PC-3 (cell line): Measurements from ENCODE around the gene VDAC1. TPM values are rescaled to one million over a fixed set of nuclear protein-coding genes. Genes with fewer than 3 reads are reported as not detected.

Source experiments
- ATAC-seq: fragments of 200-7000 bp; cut with Tn5 transposase; 2 replicates; pipeline ENCODE4 v1.9.1; 2020; ENCODE audit warnings: mild to moderate bottlenecking, moderate library complexity
- BruUV-seq: library from RNA; stranded (reverse); fragments of 400-500 nt; replicated peaks from 2 replicates; lab custom pipeline; 2021; lab: Mats Ljungman, UMichigan
- CTCF ChIA-PET: fragments of 300-600 bp; sonication (Branson Sonifier 250); formaldehyde crosslinking; loops from one replicate; lab custom pipeline; 2022; ENCODE audit warnings: antibody characterized with exemption; lab: Charles Lee
- POLR2A ChIA-PET: fragments of 300-600 bp; sonication (Branson Sonifier 250); formaldehyde crosslinking; loops from one replicate; lab custom pipeline; 2022; ENCODE audit warnings: antibody characterized with exemption; ENCODE audit not compliant: unreplicated experiment; lab: Charles Lee
- DNase-seq: peaks from one replicate; pipeline ENCODE4 v3.0.0-alpha.2; 2015
- H2AFZ ChIP-seq: fragments of 300-600 bp; sonication (generic); 2 replicates; pipeline ENCODE4 v1.6.0; 2016; ENCODE audit warnings: antibody characterized with exemption, low read length
- H3F3A ChIP-seq: fragments of 300-600 bp; sonication (generic); one replicate; pipeline ENCODE4 v1.6.0; 2017; ENCODE audit warnings: antibody characterized with exemption, low read length, control low read depth, mild to moderate bottlenecking; ENCODE audit not compliant: unreplicated experiment
- H3K27ac ChIP-seq: fragments of 300-600 bp; sonication (generic); 2 replicates; pipeline ENCODE4 v1.5.1; 2016; ENCODE audit warnings: mild to moderate bottlenecking, low read length
- H3K27me3 ChIP-seq: fragments of 300-600 bp; sonication (generic); 2 replicates; pipeline ENCODE4 v1.6.1; 2016; ENCODE audit warnings: low read length, mixed read lengths
- H3K36me3 ChIP-seq: fragments of 300-600 bp; sonication (generic); 2 replicates; pipeline ENCODE4 v1.6.1; 2016; ENCODE audit warnings: low read depth, mixed run types, low read length, mixed read lengths
- H3K4me1 ChIP-seq: fragments of 300-600 bp; sonication (generic); 2 replicates; pipeline ENCODE4 v1.5.1; 2016; ENCODE audit warnings: low read length; ENCODE audit not compliant: insufficient read depth
- H3K4me2 ChIP-seq: fragments of 300-600 bp; sonication (generic); 2 replicates; pipeline ENCODE4 v1.6.0; 2016; ENCODE audit warnings: low read length
- H3K4me3 ChIP-seq: fragments of 300-600 bp; sonication (generic); 2 replicates; pipeline ENCODE4 v1.5.1; 2016; ENCODE audit warnings: mild to moderate bottlenecking, low read length, mixed read lengths
- H3K79me2 ChIP-seq: fragments of 300-600 bp; sonication (generic); 2 replicates; pipeline ENCODE4 v1.6.1; 2017; ENCODE audit warnings: low read length, mixed read lengths
- H3K9ac ChIP-seq: fragments of 300-600 bp; sonication (generic); 2 replicates; pipeline ENCODE4 v1.6.0; 2016; ENCODE audit warnings: mild to moderate bottlenecking, low read length
- H3K9me2 ChIP-seq: fragments of 300-600 bp; sonication (generic); replicated peaks from 2 replicates; pipeline ENCODE4 v1.6.1; 2016; ENCODE audit warnings: mixed run types, low read length, mixed read lengths
- H3K9me3 ChIP-seq: fragments of 300-600 bp; sonication (generic); 2 replicates; pipeline ENCODE4 v1.6.1; 2016; ENCODE audit warnings: low read length, mixed read lengths
- H4K20me1 ChIP-seq: fragments of 300-600 bp; sonication (generic); 2 replicates; pipeline ENCODE4 v1.6.1; 2016; ENCODE audit warnings: low read length, mixed read lengths
- EZH2 ChIP-seq: fragments of 300-600 bp; sonication (generic); IDR thresholded peaks from one replicate; pipeline ENCODE4 v1.6.1; 2017; ENCODE audit warnings: antibody characterized with exemption, mild to moderate bottlenecking, low read length; ENCODE audit not compliant: unreplicated experiment
- EZH2phosphoT487 ChIP-seq: fragments of 300-600 bp; sonication (generic); IDR thresholded peaks from 2 replicates; pipeline ENCODE4 v1.6.1; 2018; ENCODE audit warnings: mild to moderate bottlenecking, antibody characterized with exemption, low read length, borderline replicate concordance
- intact Hi-C: fragments of 100-400 bp; cut with micrococcal nuclease; formaldehyde crosslinking; loops from 2 replicates; pipeline ENCODE4 v1.9.0; 2023
- total RNA-seq: library from RNA; depleted of rRNA; stranded (reverse); fragments of >200 nt; gene quantifications from 2 replicates; pipeline ENCODE4 v1.2.3, GENCODE V29; 2014
- TF ChIP-seq, protein P1 (sequence below): fragments of 300-600 bp; sonication (generic); conservative IDR thresholded peaks from 2 replicates; pipeline ENCODE4 v1.5.1; 2017; ENCODE audit warnings: antibody characterized with exemption, low read depth, mild to moderate bottlenecking, low read length

VDAC1 gene
- total RNA-seq, 1 experiment from 2014 or later, result 220 TPM

DNA sequence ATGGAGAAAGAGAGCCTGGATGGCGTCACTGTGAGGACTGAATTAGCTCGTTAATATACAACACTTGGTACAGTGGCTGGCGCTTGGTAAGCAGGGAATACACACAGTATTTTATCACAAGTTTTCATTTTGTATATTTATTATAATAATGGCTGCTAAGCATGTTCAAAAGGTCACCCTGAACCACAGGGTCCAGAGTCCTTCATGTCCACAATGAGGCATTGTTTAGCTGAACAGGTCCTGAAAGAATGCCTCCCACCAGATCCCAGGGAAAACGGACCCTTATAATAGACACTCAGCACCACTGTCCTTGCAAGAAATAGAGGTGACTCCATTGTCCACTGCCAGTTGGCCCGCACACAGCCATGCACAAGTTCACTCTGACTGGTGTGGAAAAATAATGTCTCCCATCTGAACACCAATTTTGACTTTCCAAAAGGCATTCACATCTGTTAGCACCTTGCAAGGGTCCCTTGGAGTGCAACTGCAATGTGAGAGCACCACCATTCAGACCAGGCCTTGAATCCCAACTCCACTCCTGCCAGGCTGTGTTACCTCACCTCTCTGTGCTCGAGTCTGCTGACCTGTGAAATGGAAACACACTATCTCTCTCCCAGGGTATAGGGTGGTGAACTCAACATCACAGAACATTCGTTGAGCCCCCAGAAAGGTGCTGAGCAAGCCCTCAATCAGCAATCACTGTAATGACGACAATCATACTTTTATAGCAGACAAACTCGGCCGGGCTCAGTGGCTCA is 3.9 kb downstream of the VDAC1 start:
- H3K79me2 ChIP-seq, result peaks cover 95% of the 10 kb centered on the region
- no peaks in the 10 kb centered on the region for H3K9me2 ChIP-seq
- TF ChIP-seq EZH2 (no peak), EZH2phosphoT487 (no peak)
- TF ChIP-seq, protein P1, sequence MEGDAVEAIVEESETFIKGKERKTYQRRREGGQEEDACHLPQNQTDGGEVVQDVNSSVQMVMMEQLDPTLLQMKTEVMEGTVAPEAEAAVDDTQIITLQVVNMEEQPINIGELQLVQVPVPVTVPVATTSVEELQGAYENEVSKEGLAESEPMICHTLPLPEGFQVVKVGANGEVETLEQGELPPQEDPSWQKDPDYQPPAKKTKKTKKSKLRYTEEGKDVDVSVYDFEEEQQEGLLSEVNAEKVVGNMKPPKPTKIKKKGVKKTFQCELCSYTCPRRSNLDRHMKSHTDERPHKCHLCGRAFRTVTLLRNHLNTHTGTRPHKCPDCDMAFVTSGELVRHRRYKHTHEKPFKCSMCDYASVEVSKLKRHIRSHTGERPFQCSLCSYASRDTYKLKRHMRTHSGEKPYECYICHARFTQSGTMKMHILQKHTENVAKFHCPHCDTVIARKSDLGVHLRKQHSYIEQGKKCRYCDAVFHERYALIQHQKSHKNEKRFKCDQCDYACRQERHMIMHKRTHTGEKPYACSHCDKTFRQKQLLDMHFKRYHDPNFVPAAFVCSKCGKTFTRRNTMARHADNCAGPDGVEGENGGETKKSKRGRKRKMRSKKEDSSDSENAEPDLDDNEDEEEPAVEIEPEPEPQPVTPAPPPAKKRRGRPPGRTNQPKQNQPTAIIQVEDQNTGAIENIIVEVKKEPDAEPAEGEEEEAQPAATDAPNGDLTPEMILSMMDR, result no peak
- no peak overlapping the region for H2AFZ ChIP-seq
- H3K27me3 ChIP-seq, result no peaks in the 10 kb centered on the region
- BruUV-seq, result no TSS peak
- no peaks in the 10 kb centered on the region for H3F3A ChIP-seq
- intact Hi-C loops, result no loop called here
- H3K27ac ChIP-seq, result no peak overlapping the region
- H3K4me3 ChIP-seq, result no peak overlapping the region
- H3K9me3 ChIP-seq, result no peaks in the 10 kb centered on the region
- H3K36me3 ChIP-seq, result peaks cover 14% of the 10 kb centered on the region; the same call in 1 of the 2 replicates
- no peak for ATAC-seq
- no peak for DNase-seq
- peaks cover 26% of the 10 kb centered on the region for H3K4me1 ChIP-seq
- ChIA-PET POLR2A (no interaction called here), CTCF (no interaction called here)
- H3K9ac ChIP-seq, result no peak overlapping the region
- H4K20me1 ChIP-seq, result peaks cover 58% of the 10 kb centered on the region
- no peak overlapping the region for H3K4me2 ChIP-seq

DNA sequence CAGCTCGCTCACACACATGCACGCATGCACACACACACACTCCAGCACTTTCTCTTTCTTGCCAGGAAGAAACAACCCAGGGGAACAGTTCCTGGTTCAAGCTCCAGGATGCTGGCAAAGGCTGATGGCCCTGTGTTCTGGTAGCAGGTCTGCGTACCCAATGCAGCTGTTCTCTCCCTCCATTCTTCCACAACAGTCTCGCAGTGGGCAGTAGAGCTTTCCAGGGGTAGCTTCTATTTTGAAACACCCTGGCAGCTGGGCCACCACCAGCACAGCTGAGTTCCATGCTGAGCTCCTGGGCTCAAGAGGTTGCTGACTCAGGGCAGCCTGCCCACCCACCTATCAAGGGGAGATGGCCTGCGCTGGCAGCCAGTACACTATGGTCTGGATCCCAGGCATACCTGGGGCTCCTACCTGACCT is 4.7 kb downstream of the VDAC1 start:
- CTCF ChIA-PET, result no interaction called here
- DNase-seq (no peak), ATAC-seq (no peak)
- H3K4me1 ChIP-seq, result peaks cover 27% of the 10 kb centered on the region
- H2AFZ ChIP-seq, result no peak overlapping the region
- H3K9me2 ChIP-seq, result no peaks in the 10 kb centered on the region
- no peaks in the 10 kb centered on the region for H3K27me3 ChIP-seq
- no peak overlapping the region for H3K27ac ChIP-seq
- no peaks in the 10 kb centered on the region for H3K9me3 ChIP-seq
- no peak overlapping the region for H3K9ac ChIP-seq
- H4K20me1 ChIP-seq, result peaks cover 64% of the 10 kb centered on the region
- H3K4me2 ChIP-seq, result no peak overlapping the region
- POLR2A ChIA-PET, result no interaction called here
- TF ChIP-seq EZH2 (no peak), EZH2phosphoT487 (no peak)
- TF ChIP-seq, protein P1, result no peak
- no peak overlapping the region for H3K4me3 ChIP-seq
- intact Hi-C loops, result no loop called here
- peaks cover 14% of the 10 kb centered on the region; the same call in 1 of the 2 replicates for H3K36me3 ChIP-seq
- H3K79me2 ChIP-seq, result peaks cover 95% of the 10 kb centered on the region
- no TSS peak for BruUV-seq
- H3F3A ChIP-seq, result no peaks in the 10 kb centered on the region

DNA sequence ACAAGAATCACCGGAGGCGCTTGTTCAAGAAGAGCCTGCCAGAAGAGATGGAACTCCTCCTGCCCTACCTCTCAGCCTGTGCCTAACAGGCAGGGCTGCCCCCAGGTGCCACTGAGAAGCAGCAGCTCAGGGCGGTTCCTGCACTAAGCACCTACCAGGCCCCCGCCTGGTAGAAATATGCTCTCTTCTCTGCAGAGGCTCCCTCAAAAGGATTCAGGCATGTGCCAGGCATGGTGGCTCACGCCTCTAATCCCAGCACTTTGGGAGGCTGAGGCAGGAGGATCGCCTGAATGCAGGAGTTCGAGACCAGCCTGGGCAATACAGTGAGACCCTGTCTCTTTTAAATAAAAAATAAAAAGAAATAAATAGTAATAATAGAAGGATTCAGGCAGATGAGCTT is 6.0 kb downstream of the VDAC1 start:
- H3K4me1 ChIP-seq, result peaks cover 40% of the 10 kb centered on the region
- ATAC-seq, result no peak
- peaks cover 77% of the 10 kb centered on the region for H4K20me1 ChIP-seq
- no peaks in the 10 kb centered on the region for H3K27me3 ChIP-seq
- no peaks in the 10 kb centered on the region for H3K9me2 ChIP-seq
- ChIA-PET POLR2A (no interaction called here), CTCF (no interaction called here)
- H3K9me3 ChIP-seq, result no peaks in the 10 kb centered on the region
- no peak overlapping the region for H3K4me2 ChIP-seq
- peaks cover 100% of the 10 kb centered on the region for H3K79me2 ChIP-seq
- no peaks in the 10 kb centered on the region for H3F3A ChIP-seq
- no peak overlapping the region for H3K4me3 ChIP-seq
- H2AFZ ChIP-seq, result no peak overlapping the region
- no peak for DNase-seq
- BruUV-seq, result no TSS peak
- TF ChIP-seq, protein P1, result no peak
- TF ChIP-seq EZH2phosphoT487 (no peak), EZH2 (no peak)
- no peak overlapping the region for H3K27ac ChIP-seq
- peaks cover 14% of the 10 kb centered on the region; the same call in 1 of the 2 replicates for H3K36me3 ChIP-seq
- no peak overlapping the region for H3K9ac ChIP-seq
- intact Hi-C loops, result no loop called here
